Dermis blood vessel endothelial cell (primary cell): ENCODE data around the gene ABCD1. TPM values are rescaled to one million over a fixed set of nuclear protein-coding genes. Genes with fewer than 3 reads are reported as not detected.
"Not testable (repeated sequence)": the region's sequence is repeated elsewhere in the genome, so short reads cannot be mapped to it uniquely, and the experiment has no call there.

Experiments
- DNase-seq: peaks from one replicate; pipeline ENCODE4 v3.0.0; 2010
- total RNA-seq: library from RNA; depleted of rRNA; stranded (reverse); fragments of >200 nt; gene quantifications from 2 replicates; pipeline ENCODE4 v1.2.3, GENCODE V29; 2014

Gene ABCD1
- total RNA-seq, 1 donor from 2014 or later: 10.0 TPM

- no peak for DNase-seq
Measured at GRCh38 chrX:153714256-153714655, 10.4 kb upstream of the ABCD1 start.

- DNase-seq: no peak
Measured at GRCh38 chrX:153717445-153717844, 7.2 kb upstream of the ABCD1 start.

- DNase-seq: no peak
Measured at GRCh38 chrX:153719238-153719637, 5.4 kb upstream of the ABCD1 start.

- no peak for DNase-seq
Measured at GRCh38 chrX:153719701-153720100, 5.0 kb upstream of the ABCD1 start.

- peak; percentile 50 for DNase-seq
Measured at GRCh38 chrX:153722704-153723350, 1.8 kb upstream of the ABCD1 start.

GRCh38 chrX:153723351-153724251 is 1.1 kb upstream of the ABCD1 start:
- DNase-seq: peak; percentile 70

- DNase-seq: no peak
Measured at GRCh38 chrX:153725039-153725831, 579 bp downstream of the ABCD1 start.

GRCh38 chrX:153725832-153726285 is 1.2 kb downstream of the ABCD1 start:
- no peak for DNase-seq

GRCh38 chrX:153726286-153727122 is 1.8 kb downstream of the ABCD1 start:
- peak; percentile 63 for DNase-seq

GRCh38 chrX:153727123-153727931 is 2.7 kb downstream of the ABCD1 start:
- peak; percentile 28 for DNase-seq

GRCh38 chrX:153728095-153728494 is 3.4 kb downstream of the ABCD1 start:
- no peak for DNase-seq

GRCh38 chrX:153728951-153729631 is 4.4 kb downstream of the ABCD1 start:
- no peak for DNase-seq

GRCh38 chrX:153730115-153730514 is 5.5 kb downstream of the ABCD1 start:
- not testable (repeated sequence) for DNase-seq

- DNase-seq: no peak
Measured at GRCh38 chrX:153731117-153731844, 6.6 kb downstream of the ABCD1 start.

- no peak for DNase-seq
Measured at GRCh38 chrX:153731845-153732215, 7.2 kb downstream of the ABCD1 start.

- DNase-seq: no peak
Measured at GRCh38 chrX:153732401-153732800, 7.7 kb downstream of the ABCD1 start.

GRCh38 chrX:153733651-153734240 is 9.1 kb downstream of the ABCD1 start:
- no peak for DNase-seq

GRCh38 chrX:153734871-153735270 is 10.2 kb downstream of the ABCD1 start:
- no peak for DNase-seq

- DNase-seq: no peak
Measured at GRCh38 chrX:153735274-153735673, 10.6 kb downstream of the ABCD1 start.
